ENCODE results near the gene EIPR1.

EIPR1 gene

DNA sequence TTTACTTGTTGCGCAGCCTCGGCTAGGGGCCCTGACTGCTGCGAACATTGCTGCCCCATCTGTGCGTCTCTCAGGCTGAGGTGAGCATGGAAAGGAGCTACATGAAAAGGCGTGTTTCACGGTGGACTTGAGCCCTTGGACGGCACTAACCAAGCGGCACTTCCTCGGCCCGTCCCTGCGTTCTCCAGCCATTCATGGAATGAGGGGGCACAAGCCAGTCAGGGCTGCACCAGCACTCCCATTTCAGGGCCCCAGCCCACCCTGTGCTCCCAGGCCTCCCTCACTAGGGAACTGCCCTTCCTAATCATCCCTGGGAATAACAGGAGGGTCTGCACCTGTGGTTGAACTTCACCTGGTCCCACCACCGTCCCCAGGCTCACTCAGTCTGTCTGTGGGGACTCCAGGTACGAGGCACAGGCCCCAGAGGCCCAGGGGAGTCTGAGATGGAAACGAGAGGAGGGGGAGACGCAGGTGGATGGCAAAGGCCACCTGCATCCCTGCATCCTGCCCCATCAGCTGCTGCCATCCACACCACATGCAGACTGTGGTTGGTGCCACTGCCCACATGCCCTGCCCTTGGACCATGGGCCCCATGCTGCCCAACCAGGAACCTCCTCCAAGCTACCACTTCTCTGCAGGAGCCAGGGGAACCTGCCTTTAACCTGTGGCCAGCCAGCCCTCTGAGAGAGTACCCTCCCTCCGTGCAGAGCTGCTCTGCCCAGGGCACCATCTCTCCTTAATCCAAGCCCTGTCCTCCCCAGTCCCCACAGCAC, 99.7 kb downstream of the EIPR1 start:
- in situ Hi-C loops (cut with MboI; ENCODE audit: low sequenced_read_pairs) = no loop called here

DNA sequence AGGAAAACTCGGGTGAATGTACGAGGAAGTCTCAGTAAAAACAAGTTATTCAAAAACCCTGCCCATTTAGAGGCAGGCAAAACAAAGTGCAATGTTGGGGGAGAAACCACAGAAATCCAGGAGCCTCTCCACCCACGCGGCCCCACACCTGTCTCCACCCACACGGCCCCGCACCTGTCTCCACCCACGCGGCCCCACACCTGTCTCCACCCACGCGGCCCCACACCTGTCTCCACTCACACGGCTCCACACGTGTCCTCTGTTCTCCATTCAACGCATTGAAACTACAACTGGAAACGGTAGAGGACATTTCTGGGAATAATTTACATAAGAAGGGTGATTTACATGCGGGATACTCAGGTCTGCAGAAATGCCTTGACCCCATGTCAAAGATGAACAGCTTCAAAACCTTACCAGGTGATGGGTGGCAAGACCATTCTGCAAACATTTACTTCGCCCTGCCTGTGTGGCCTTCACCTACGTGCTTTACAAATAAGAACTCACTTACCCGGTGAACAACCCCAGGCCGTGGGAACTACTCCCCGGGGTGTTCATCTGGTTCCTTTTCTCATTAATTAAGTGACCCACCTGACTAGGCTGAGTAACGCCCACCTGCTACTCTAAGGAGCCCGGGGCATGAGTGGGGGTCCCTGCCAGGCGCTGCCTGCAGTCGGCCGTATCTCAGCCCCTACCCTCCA, 100.4 kb downstream of the EIPR1 start:
- in situ Hi-C loops (cut with MboI; ENCODE audit: low sequenced_read_pairs) = no loop called here

DNA sequence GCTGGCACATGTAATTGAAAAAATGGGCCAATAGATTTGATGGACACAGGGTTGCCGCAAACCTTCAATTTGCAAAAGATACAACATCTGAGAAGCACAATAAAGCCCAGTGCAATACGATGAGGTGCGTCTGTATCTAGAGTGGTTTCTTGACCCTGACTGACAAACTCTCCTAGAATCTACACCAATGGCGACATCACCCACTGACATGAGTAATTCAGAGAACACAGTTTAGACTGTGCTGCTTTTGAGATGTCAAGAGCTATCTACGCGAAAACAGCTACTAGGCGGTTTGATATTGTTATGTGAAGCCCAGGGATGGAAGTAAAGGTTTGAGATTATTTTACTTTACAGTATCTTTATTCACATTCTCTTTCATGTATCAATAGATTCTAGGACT, 104.9 kb downstream of the EIPR1 start:
- in situ Hi-C loops (cut with MboI; ENCODE audit: low sequenced_read_pairs) = no loop called here

DNA sequence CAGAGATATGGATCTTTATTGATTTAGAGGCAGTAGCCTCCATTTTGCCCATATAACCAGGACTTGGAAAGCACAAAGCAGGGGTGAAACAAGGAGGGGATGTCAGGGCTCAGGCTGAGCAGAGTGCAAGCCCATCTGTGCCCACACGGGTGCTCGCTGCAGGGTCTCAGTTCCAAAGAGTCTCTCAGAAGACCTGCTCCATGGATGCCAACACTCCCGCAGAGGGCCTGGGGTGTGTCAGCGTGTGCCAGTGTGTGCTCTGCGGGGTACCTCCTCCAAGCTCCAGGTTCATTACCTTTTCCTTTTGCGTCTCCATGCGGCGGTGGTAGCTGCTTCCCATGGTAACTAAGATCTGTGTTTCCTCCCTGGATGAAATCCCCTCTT, 107.5 kb downstream of the EIPR1 start:
- in situ Hi-C loops (cut with MboI; ENCODE audit: low sequenced_read_pairs) = no loop called here

DNA sequence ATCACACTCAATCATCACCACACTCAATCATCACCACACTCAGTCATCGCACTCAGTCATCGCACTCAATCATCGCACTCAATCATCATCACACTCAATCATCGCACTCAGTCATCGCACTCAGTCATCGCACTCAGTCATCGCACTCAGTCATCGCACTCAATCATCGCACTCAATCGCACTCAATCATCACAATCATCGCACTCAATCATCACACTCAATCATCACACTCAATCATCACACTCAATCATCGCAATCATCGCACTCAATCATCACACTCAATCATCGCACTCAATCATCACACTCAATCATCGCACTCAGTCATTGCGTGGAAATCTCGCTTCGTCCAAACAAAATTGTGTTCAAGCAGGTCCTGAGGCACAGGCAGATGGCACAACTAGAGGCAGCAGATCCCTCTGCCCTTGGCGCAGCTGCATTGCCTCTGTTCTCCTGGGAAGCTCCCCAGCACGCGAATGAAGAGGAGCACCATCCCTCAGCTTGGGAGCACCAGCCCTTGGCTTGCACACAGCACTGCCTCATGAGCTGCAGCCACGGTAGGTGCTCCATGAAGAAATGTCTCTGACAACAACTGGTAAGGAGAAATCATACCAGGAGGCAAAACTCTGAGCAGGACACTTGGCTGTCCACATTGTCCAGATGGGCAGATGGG, 108.1 kb downstream of the EIPR1 start:
- in situ Hi-C loops (cut with MboI; ENCODE audit: low sequenced_read_pairs) = no loop called here

DNA sequence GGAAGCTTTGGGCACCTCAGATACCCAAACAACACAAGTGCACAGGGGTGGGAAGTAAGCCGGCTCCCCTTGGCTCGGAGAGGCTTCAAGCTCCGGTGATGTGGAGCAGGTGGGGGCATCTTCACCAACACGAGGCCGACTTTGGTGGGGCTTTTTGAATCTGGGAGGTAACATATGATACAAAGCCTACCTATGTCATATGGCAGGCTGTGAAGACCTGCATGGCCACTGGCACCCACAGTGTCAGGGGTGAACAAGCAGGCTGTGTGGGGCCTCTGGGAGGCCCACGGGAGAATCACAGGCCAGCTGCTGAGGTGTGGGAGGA, 109.0 kb downstream of the EIPR1 start:
- in situ Hi-C loops (cut with MboI; ENCODE audit: low sequenced_read_pairs) = no loop called here

DNA sequence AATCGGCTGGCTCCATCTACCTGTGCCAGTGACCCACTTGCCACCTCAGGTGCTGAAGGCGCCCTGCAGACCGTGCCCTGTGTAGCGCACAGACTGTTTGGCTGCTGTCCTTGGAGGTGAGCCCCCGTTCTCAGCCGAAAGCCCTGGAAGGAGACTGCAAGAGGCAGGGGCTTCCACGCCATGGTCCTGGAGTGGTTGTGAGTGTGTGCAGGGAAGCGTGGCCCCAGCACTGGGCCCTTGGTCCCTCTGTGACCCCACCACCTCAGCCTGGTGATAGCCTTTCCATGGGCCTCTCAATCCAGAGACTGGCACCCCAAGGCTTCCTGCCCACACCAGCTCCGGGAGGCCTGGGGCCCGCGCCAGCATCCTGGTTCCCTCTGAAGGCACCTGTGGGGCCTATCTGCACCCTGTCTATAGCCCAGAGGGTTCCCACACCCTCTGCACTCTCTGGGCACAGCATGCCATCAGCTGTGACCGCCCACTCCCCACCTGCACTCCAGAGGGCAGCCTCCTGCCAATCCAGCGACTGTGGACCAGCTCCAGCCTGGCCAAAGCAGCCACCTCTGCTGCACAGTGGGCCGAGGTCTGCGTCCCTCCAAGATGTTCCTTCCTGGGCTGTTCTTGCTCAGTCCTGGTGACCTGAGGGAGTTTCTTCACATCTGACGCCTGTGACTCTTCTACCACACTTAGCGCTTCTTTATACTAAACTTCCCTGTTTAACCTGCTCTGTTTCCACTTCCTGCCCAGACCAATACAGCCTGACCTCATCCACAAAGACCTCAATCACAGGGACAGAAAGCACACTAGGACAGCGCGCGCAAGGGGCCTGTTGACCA, 109.5 kb downstream of the EIPR1 start:
- in situ Hi-C loops (cut with MboI; ENCODE audit: low sequenced_read_pairs) = no loop called here

DNA sequence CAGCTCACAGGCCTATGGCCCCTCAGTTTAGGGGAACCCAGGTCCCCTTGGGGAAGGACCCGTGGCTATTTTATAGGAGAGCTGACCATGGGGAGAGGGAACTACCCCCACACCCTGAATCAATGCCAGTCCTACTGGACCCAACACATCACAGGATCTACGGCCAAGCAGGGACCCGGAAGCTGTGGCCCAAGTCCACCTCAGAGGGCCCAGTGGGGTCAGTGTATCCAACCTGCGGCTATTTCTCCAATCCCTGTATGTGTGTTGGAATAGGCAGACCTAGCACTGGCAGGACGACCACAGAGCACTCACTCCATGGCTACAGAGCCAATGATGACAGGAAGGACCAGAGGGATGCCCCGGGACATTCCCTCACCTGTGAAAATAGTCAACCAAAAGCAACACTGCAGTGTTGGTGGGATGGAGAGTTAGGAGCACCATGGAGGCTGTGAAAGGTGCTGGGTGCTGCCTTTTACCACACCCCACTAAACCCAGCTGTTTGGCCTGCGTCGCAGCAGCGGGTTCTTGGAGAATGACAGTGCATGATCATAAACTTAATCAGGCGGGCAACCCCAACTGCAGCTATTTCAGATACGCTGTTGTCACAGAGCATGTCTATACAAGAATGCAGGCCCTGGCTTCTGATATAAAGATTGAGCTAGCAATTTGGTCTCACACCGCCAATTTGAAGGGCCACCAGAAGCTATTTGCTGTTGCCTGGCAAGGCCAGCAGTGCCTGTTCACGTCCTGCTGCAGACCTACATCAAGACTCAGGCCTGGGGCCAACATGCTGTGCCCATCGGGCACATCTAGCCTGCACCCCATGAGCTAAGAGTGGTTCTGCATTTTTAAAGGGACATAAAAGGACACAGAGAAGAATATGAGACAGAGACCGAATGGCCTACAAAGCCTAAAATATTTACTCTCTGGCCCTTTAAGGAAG, 110.4 kb downstream of the EIPR1 start:
- in situ Hi-C loops (cut with MboI; ENCODE audit: low sequenced_read_pairs) = no loop called here

DNA sequence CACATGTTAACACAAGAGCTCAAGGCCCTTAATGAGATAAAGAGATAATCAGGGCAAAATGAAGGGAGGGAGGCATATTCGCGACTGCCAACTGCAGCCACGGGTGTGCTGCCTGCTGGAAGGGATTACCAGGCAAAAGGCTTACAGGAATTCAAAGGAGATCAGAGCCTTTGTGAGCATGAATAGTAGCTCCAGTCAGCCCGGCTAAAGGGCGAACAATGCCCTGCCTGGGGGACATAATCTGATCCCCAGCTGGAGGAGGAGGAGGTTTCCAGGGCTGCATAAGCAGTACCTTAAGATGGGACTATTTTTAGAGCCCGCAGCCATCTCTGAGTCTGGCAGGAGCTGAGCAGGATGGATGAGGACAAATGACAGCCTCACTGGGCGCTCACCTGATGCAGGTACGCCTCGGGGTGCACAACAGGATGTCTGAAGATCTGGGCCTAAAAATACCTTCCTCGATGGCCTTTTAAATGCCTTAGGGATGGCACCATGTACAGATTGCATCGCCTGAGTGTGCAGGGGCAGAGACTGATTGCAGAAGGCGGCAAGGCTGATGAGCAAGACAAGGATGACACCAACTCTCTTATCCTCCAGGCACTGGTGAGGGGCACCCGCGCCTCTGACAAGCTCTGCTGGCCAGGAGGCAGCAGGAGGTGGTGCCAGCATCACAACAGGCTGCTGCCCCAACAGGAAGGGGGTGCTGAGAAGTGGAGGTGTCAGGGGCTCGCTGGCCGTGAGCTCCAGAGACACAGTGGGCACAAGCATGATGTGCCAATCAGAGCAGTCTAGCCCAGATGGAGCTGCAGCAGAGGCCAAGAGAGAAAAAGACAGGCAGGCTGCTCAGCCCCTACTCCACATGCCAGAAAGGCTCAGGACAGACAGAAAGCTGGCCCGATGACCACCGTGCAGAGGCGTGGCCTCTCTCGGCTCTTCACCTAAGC, 111.4 kb downstream of the EIPR1 start:
- in situ Hi-C loops (cut with MboI; ENCODE audit: low sequenced_read_pairs) = no loop called here

DNA sequence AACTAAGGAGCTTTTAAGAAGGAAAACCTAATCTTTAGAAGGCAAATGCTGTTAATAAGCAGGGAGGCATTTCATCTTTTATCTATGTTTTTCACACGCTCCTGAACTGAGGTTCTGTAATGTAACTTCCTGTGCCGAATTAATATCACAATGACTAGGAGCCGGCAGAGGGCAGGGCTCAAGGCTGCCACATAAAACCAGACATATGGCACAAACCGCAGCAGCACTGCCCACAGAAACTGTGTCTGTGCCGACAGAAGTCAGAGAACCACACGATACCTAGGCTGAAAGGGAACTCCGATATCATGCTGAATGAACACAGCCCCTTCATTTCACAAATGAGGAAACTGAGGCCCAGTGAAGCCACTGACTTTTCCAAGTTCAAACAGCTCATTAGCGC, 112.1 kb downstream of the EIPR1 start:
- in situ Hi-C loops (cut with MboI; ENCODE audit: low sequenced_read_pairs) = no loop called here

DNA sequence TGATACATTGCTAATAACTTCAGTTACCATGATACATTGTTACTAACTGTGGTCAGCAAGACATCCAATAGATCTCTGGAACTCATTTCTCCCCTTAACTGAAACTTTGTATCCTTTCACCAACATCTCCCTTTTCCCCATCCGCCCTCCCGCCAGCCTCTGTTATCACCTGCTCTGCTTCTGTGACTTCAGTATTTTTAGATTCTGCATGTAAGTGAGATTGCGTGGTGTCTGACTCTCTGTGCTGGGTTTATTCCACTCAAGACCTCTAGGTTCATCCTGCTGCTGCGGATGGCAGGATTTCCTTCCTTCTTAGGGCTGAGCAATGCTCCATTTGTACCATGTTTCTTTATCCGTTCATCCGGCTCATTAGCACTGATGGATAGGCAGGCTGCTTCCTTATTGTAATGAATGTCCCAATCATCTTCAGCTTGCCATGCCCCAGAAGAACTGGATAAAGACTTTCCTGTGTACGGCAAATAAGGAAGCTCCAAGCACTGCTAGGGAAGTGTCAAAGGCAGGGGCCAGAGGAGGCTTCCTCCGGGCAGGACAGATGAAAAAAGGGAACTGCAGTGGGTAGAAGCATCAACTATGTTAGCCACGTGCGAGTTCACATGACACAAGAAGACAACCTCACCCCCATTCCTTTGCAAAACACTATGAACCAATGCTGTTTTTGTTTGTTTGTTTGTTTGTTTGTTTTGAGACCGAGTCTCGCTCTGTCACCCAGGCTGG, 113.4 kb downstream of the EIPR1 start:
- in situ Hi-C loops (cut with MboI; ENCODE audit: low sequenced_read_pairs) = no loop called here

DNA sequence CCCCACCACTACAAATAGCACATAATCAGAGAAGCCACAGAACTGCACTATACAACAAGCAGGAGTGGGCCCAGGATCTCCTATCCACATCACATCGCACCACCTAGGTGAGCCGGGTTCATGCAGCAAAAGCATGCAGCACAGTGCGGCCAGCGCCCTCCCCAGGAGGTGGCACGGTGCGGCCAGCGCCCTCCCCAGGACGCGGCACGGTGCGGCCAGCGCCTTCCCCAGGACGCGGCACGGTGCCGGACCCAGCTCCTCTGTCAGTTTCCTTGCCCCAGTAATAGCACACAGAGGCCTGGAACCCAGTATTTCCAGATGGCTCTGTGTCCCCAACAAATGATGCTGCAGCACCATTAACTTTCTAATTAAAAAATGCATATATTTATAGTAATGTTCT, 114.1 kb downstream of the EIPR1 start:
- in situ Hi-C loops (cut with MboI; ENCODE audit: low sequenced_read_pairs) = no loop called here

DNA sequence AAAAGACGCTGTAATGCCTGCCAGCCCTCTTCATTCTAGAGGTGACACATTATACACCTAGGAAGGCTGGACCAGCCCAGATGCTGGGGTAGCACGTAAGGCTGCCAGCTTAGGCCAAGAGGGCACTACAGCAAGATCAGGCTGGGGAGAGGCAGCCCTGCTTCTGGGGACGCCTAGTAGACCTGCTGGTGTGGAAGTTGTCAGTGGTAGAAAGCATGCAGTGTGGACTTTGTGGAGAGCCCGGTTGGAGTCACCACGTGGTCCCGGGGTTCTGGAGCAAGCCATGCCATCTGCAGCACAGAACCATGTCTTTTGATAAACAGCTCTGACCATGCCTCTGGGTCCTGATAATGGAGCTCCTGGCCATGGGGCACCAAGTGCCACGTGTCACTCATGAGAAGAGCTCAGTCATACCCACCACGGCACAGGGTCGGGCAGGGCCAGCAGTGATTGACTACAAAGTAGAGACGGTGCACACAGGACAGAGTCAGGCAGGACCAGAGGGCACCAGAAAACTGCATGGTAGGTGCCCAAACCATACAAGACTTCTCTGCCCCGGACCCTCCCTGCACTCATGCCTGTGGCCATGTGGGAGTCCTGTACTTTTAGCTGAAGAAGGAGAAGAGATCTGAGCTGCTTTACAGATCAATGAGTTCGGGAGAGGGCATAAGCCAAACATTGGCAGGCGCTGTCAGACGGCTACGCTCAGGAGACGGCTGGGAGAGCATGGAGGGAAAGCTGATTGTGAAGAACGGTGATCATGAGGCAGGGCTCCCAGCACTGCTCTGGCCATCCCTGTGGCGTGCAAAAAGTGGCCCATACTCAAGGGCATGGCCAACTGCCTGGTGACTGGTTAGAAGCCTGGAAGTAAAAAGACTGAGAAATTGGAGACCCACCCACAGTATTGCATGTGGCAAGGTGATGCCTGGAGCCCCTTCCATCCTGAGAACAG, 114.9 kb downstream of the EIPR1 start:
- in situ Hi-C loops (cut with MboI; ENCODE audit: low sequenced_read_pairs) = no loop called here

DNA sequence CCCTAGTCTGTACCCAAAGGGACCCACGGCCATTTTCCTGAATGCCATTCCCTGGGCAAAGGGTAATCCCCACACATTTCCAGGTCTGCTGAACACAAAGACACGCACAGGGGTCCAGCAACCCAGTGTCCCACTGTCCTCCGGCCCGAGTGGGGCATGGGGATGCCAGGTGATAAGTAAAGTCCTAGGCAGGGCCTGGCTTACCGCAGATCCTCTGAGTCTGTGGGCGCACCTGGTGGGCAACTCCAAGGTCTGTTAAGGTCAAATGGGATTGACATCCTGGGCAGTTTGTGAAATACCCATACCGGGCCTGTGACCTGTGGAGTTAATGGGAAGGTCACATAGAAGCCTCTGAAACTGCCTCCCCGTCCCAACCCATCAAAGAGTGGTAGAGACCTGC, 116.1 kb downstream of the EIPR1 start:
- in situ Hi-C loops (cut with MboI; ENCODE audit: low sequenced_read_pairs) = no loop called here

DNA sequence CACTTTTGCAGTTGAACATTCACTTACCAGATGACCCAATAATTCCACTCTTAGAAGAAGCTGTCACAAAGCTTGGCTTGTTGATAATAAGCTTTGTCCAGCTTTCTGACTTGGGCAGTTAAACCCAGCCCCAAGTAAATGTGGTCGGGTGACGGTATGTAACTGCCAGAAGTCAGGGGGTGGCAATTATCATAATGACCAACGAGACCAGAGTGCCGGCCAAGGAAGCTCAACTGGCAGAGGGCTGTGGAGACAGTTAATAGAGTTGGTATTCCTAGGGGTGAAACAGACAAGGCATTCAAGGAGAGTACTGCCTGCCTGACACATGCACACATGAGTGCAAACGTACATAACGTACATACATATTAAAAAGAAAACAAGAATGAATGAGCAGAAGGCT, 116.7 kb downstream of the EIPR1 start:
- in situ Hi-C loops (cut with MboI; ENCODE audit: low sequenced_read_pairs) = no loop called here

DNA sequence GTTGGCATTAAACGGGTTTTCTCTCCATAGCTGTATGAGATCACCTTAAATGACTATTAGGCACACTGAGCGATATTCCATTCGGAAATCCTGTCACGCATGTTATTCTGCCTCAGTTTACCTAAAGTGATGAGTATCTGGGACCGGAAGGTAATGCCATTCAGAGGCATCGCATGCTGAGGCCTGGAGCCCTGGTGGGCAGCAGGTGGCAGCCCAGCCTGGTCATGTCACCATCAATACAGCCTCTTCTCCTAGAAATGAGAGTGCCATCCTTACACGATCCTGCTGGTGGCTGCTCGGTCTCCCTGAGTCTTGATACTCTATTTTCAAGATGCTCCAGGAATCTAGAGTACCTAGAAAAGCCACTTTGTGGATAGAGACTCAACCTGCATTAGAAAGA, 119.8 kb downstream of the EIPR1 start:
- in situ Hi-C loops (cut with MboI; ENCODE audit: low sequenced_read_pairs) = no loop called here

DNA sequence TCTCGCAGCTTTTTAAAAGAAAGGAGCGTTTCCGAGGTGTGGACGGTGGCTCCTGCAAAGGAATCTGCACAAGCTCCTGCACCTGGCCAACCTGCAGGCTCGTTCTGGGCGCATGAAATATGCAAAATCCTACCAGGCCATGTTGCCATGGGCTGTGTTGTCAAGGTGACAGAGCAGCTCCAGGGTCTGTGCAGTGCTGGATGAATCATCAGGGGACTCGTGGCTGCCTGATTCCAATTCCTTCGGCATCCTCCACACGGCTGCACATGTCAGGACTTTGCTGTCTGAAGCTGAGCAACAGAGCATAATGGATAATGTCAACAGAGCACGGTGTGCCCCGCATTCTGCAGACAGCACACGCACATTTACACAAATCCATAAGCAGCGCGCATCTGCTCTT, 120.5 kb downstream of the EIPR1 start:
- in situ Hi-C loops (cut with MboI; ENCODE audit: low sequenced_read_pairs) = no loop called here
